Activated effector memory CD4-positive, alpha-beta T cell treated with anti-CD3 and anti-CD28 coated beads, Interleukin-2, amount 50 U/mL, for 16 hours (primary cell): ENCODE measurements around the gene NANOGP8.
"Not testable (repeated sequence)": the region's sequence is repeated elsewhere in the genome, so short reads cannot be mapped to it uniquely, and the experiment has no call there.

Source experiments
- DNase-seq: peaks from one replicate; pipeline ENCODE4 v3.0.0-alpha.2; 2020

The NANOGP8 gene, protein sequence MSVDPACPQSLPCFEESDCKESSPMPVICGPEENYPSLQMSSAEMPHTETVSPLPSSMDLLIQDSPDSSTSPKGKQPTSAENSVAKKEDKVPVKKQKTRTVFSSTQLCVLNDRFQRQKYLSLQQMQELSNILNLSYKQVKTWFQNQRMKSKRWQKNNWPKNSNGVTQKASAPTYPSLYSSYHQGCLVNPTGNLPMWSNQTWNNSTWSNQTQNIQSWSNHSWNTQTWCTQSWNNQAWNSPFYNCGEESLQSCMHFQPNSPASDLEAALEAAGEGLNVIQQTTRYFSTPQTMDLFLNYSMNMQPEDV

DNA sequence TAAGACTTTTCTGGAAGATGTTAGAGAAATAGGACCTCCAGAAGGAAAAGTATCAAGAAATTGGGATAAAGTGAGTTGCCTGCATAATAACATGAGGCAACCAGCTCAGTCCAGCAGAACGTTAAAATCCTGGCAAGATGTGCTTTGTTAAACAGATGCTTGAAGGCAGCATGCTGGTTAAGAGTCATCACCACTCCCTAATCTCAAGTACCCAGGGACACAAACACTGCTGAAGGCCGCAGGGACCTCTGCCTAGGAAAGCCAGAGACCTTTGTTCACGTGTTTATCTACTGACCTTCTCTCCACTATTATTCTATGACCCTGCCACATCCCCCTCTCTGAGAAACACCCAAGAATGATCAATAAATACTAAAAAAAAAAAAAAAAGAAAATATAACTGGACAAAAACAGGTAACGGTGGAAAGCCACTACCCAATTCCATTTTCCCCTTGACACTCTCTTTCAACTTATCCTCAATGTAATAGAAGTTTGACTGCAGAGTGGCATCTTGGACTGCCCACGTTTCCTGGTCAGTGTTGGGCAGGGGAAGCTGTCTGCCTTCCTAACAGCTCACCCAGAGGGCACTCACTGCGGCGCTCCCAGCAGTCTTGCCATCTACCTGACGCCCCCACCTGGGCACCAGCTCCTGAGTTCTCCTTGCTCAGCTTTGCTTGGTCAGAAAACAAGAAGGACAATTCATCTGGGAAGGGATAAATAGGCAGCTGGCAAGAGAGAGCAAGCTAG lies at the start of gene NANOGP8:
TSS of gene NANOGP8 (minus strand) at position 120 of the 744 bp plus-strand sequence. CDS start 185 bp downstream, outside the sequence.
- DNase-seq = not testable (repeated sequence)

DNA sequence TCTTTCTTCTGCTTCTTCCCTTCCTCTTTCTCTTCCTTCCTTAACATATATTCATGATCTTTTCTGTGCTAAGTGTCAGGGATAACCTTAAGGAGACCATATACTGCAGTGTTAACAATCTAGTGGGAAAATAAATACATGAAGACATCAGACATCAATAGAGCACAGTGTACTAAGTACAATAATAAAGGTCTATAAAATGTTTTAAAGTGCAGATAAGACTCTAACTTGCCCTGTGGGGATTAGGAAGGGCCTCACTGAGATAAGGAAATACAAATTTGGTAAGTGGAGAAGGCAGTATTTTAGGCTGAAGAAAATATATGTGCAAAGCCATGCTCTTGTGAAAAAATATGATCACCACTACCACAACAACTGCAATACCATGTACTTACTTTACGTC lies 49.2 kb upstream of the NANOGP8 start:
- no peak for DNase-seq

- no peak for DNase-seq
These were observed 45.1 kb upstream of the NANOGP8 start for GRCh38 chr15:35130245-35130644.

GRCh38 chr15:35129361-35129760 lies 44.3 kb upstream of the NANOGP8 start:
- no peak for DNase-seq

DNA sequence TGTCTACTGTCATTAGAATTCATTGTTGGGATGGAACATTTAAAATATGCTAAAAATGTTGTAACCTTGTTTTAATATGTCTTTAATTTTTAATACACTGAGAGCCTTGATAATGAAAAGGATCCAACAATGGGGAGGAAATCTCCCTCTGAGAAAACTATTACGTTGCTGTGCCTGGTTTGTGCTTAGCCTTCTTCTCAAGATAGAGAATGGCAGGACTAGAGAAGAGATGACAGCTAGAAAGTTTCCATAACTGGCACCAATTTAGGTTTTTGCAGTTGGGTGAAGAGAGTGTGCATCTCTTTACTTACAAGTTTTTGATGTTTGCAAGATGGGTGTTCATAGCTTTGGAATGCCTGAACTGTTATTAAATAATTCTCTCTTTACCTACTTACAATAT lies 42.6 kb upstream of the NANOGP8 start:
- DNase-seq = no peak

GRCh38 chr15:35126236-35126635 lies 41.1 kb upstream of the NANOGP8 start:
- DNase-seq = no peak

DNA sequence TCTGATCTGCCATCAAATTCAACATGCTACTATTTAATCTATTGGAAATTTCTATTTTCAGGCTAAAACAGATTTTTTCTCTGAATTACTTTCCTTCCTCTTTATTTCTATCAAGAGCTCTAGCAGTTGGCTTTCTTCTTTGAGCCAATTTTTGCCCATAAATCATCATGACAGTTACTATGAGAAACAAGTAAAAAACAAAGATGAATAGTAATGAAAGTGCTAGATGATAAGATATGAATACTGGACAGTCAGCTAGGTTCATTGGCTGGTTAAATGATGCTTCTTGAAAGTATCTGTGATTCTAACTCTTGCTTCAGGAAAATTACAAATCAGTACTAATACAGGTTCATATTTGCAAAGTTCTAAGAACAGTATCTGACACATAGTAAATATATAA lies 38.6 kb upstream of the NANOGP8 start:
- DNase-seq = no peak

GRCh38 chr15:35121611-35122359 lies 36.7 kb upstream of the NANOGP8 start:
- no peak for DNase-seq

DNA sequence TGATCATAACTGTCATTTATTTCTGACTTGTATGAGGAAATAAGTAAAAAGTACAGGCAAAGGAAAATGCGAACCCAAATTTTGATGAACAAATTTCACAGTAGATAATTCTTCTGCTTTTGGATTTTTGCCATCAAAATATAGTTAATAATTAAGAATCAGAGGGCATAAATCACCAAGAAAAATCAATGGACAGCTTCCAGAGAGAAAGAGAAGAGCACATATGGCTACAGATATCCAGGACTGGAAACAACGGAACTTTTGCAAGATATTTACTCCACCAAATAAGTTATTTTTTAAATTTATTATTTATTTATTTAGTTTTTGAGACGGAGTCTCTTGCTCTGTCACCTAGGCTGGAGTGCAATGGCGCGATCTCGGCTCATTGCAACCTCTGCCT lies 35.1 kb upstream of the NANOGP8 start:
- DNase-seq = no peak

DNA sequence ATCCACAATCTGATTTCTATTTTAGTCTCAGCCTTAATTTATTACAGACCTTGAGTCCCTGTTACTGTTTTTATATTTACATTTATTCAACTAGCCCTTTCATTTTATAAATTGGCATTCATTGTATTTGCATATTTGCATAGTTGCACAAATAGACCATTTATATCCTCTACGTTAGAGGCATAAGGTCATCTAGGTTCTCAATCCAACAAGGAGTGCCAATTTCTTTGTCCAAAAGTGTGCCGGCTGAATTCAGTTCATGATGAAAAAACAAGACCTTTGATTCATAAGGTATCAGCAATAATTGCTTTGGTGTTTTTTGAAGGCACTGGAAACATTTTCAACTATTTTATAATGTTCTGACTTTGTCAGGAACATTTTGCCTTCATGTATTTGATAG lies 33.9 kb upstream of the NANOGP8 start:
- DNase-seq = no peak

GRCh38 chr15:35117543-35118265 lies 32.6 kb upstream of the NANOGP8 start:
- no peak for DNase-seq

DNA sequence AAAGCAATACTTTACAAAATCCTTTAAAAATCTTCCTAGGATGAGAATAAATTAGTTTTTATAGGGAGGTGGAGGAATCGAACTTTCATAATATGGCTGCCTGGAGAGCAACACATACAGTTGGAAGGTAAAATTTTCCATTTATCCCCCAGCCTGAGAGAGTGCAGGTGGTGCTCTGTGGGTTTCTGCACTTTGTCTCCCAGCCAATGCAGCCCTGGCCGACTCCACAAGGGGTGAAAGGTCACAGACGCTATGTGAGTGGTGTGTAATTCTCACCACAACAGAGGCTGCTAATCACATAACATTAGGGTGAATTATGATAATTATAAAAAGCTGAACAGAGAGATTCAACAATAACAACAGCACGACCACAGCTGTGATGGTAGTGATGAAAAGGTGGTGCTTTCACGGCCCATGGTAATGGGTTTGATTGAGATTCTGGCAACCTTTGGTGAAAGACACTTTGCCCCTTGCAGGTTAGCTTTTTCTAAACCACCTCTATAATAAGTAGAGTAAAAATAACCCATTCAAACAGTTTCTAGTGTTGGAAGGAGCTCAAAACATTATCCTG lies 30.1 kb upstream of the NANOGP8 start:
- DNase-seq = no peak

DNA sequence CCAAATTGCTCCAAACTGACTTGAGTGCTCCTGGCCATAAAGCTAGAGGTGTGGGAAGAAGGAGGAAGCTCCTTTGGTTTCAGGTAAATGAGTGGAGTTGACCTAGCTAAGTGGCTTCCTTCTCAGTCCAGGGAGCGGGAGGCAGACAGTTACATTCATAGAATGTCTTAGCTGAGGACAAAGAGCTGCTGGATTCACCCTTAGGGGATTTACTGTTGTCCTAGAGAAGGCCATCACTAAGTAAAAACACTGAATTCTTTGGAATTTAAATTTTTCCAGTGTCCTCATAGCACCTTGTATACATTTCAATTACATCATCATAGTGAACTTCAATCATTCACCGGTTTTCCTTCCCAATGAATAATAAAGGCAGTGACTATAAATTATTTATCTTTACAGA lies 27.3 kb upstream of the NANOGP8 start:
- DNase-seq = no peak

DNA sequence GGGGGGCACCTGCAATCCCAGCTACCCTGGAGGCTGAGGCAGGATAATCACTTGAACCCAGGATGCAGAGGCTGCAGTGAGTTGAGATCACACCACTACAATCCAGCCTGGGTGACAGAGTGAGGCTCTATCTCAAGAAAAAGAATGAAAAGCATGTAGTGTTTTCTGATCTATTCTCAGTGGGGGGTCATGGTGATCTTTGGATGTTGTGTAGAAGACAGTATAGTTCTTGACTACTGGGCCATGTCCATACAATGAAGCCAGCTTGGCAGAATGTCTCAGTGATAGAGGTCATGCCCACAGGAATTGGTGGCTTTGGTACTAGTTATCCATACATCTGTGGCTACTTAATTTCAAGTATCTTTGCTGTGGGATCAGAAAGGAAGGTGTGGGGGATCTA lies 26.8 kb upstream of the NANOGP8 start:
- no peak for DNase-seq

DNA sequence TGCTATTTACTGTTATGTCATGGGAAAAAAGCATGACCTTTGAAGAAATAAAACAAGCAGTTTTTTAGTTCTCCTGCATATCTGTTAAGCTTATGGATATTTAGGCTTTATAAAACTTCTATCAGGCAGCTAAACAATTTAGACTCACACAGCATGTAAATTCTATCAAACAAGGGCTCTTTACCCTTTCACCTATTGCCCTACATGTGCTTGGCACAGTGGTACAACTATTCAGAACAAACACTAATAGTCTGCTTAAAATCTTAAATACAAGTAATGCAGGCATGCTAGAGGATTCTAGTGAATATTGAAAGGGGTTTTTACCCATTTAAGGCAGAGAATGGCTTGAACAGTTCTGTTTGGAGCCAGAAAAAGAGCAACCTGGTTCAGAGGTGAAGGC lies 23.4 kb upstream of the NANOGP8 start:
- DNase-seq = no peak

GRCh38 chr15:35107561-35107960 lies 22.5 kb upstream of the NANOGP8 start:
- DNase-seq = no peak

GRCh38 chr15:35107122-35107521 lies 22.0 kb upstream of the NANOGP8 start:
- DNase-seq = no peak

- no peak for DNase-seq
These were observed 19.5 kb upstream of the NANOGP8 start for GRCh38 chr15:35104526-35105147.

- DNase-seq = no peak
These were observed 17.1 kb upstream of the NANOGP8 start for GRCh38 chr15:35102186-35102585.

- DNase-seq = no peak
These were observed 16.2 kb upstream of the NANOGP8 start for GRCh38 chr15:35101335-35101734.

DNA sequence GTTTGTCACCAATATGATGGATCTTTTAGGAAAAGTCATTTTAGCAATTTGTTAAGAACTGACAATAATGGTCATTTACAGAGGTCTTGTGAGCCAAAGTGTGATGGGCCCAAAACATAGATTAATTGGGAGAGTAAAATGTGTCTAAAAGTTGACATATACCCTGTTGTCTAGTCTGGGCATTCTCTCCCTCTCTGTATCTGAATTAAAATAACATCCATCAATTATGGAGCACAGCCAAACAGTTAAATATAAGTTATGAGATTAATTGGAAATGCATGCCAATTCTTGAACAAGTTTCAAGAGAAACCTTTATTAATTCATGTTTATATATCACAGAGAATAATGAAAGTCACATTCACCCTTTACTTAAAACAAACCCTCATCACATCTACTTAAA lies 13.6 kb upstream of the NANOGP8 start:
- no peak for DNase-seq

- DNase-seq = no peak
These were observed 10.8 kb upstream of the NANOGP8 start for GRCh38 chr15:35095941-35096340.
